NCI-H128 (cell line): ENCODE measurements around the gene KRTAP19-4.
"Not testable (repeated sequence)": the region's sequence is repeated elsewhere in the genome, so short reads cannot be mapped to it uniquely, and the experiment has no call there.

ENCODE experiments used
- DNase-seq: peaks from one replicate; lab custom pipeline; 2025; ENCODE audit not compliant: unreplicated experiment; lab: John Stamatoyannopoulos, UW

The KRTAP19-4 gene

GRCh38 chr21:30497065-30497464 is at the start of gene KRTAP19-4:
TSS of gene KRTAP19-4 (minus strand) at chr21:30497165. CDS start at chr21:30497110, 55 bp downstream.
- no peak for DNase-seq

- DNase-seq: no peak
These were observed 44.8 kb upstream of the KRTAP19-4 start, which contains the start of gene KRTAP19-6 for GRCh38 chr21:30541764-30542163. TSS of gene KRTAP19-6 (minus strand) at chr21:30541864. CDS start at chr21:30541833, 31 bp downstream.

- no peak for DNase-seq
These were observed 21.9 kb upstream of the KRTAP19-4 start for GRCh38 chr21:30518876-30519275.

- no peak for DNase-seq
These were observed 18.7 kb upstream of the KRTAP19-4 start for GRCh38 chr21:30515681-30516080.

- DNase-seq: not testable (repeated sequence)
These were observed 8.7 kb upstream of the KRTAP19-4 start for GRCh38 chr21:30505621-30506205.

- DNase-seq: no peak
These were observed 5.1 kb upstream of the KRTAP19-4 start, which contains the start of gene KRTAP19-5 for GRCh38 chr21:30502041-30502440. TSS of gene KRTAP19-5 (minus strand) at chr21:30502141. CDS start at chr21:30502090, 51 bp downstream.

- no peak for DNase-seq
These were observed 5.0 kb downstream of the KRTAP19-4 start, which contains the start of gene KRTAP19-3 for GRCh38 chr21:30491963-30492428. TSS of gene KRTAP19-3 (minus strand) at chr21:30492013. CDS start at chr21:30491957, 56 bp downstream.

GRCh38 chr21:30487336-30487735 is 9.6 kb downstream of the KRTAP19-4 start, which contains the start of gene KRTAP19-2:
TSS of gene KRTAP19-2 (minus strand) at chr21:30487436. CDS start at chr21:30487348, 88 bp downstream.
- no peak for DNase-seq

- DNase-seq: no peak
These were observed 10.8 kb downstream of the KRTAP19-4 start for GRCh38 chr21:30486180-30486579.

- no peak for DNase-seq
These were observed 14.8 kb downstream of the KRTAP19-4 start for GRCh38 chr21:30482130-30482529.

GRCh38 chr21:30480145-30480544 is 16.8 kb downstream of the KRTAP19-4 start, which contains the start of gene KRTAP19-1:
TSS of gene KRTAP19-1 (minus strand) at chr21:30480367. CDS start at chr21:30480317, 50 bp downstream.
- no peak for DNase-seq

- no peak for DNase-seq
These were observed 17.7 kb downstream of the KRTAP19-4 start for GRCh38 chr21:30479259-30479658.

- DNase-seq: no peak
These were observed 19.0 kb downstream of the KRTAP19-4 start for GRCh38 chr21:30478004-30478403.

- DNase-seq: no peak
These were observed 27.9 kb downstream of the KRTAP19-4 start for GRCh38 chr21:30468900-30469714.

- no peak for DNase-seq
These were observed 33.3 kb downstream of the KRTAP19-4 start for GRCh38 chr21:30463713-30464112.

- DNase-seq: no peak
These were observed 48.5 kb downstream of the KRTAP19-4 start for GRCh38 chr21:30448514-30448913.

GRCh38 chr21:30447056-30447455 is 49.9 kb downstream of the KRTAP19-4 start:
- DNase-seq: no peak
